GM12878 (cell line): ENCODE results near the gene CGB5. TPM values are rescaled to one million over a fixed set of nuclear protein-coding genes. Genes with fewer than 3 reads are reported as not detected.

Experiments
- ESRRA ChIP-seq: IDR thresholded peaks from 2 replicates; pipeline ENCODE4 v1.6.1; 2012; ENCODE audit warnings: mild to moderate bottlenecking, low read length, improper control_type of control experiment
- FOXK2 ChIP-seq: fragments of 450-650 bp; IDR thresholded peaks from 2 replicates; pipeline ENCODE4 v1.6.1; 2017; ENCODE audit warnings: mild to moderate bottlenecking, moderate library complexity
- KAT2A ChIP-seq: conservative IDR thresholded peaks from 2 replicates; pipeline ENCODE4 v1.6.1; 2011; ENCODE audit warnings: low read depth, low read length; ENCODE audit not compliant: control insufficient read depth
- MEF2B ChIP-seq: fragments of 450-650 bp; IDR thresholded peaks from 2 replicates; pipeline ENCODE4 v1.6.1; 2018; ENCODE audit warnings: mild to moderate bottlenecking, moderate library complexity; ENCODE audit not compliant: partially characterized antibody, poor library complexity, severe bottlenecking
- MTA2 ChIP-seq: fragments of 450-650 bp; IDR thresholded peaks from 2 replicates; pipeline ENCODE4 v1.6.1; 2016; ENCODE audit warnings: low read depth, mild to moderate bottlenecking, moderate library complexity
- RAD21 ChIP-seq: IDR thresholded peaks from 2 replicates; pipeline ENCODE4 v1.6.1; 2011; ENCODE audit warnings: mild to moderate bottlenecking, low read depth, low read length, moderate library complexity; ENCODE audit not compliant: insufficient read depth
- RBBP5 ChIP-seq: fragments of 200-600 bp; sonication (generic); conservative IDR thresholded peaks from 2 replicates; pipeline ENCODE4 v1.6.1; 2016
- RUNX3 ChIP-seq: IDR thresholded peaks from 2 replicates; pipeline ENCODE4 v1.6.1; 2012; ENCODE audit warnings: low read length, inconsistent platforms
- SUPT20H ChIP-seq: IDR thresholded peaks from 2 replicates; pipeline ENCODE4 v1.6.1; 2011; ENCODE audit warnings: low read depth, mild to moderate bottlenecking, low read length, moderate library complexity, borderline replicate concordance; ENCODE audit not compliant: control insufficient read depth
- TCF7 ChIP-seq: IDR thresholded peaks from 2 replicates; pipeline ENCODE4 v1.6.1; 2014; ENCODE audit warnings: antibody characterized with exemption, borderline replicate concordance
- ZNF217 ChIP-seq: fragments of 450-650 bp; IDR thresholded peaks from 2 replicates; pipeline ENCODE4 v1.6.1; 2017; ENCODE audit warnings: antibody characterized with exemption, mild to moderate bottlenecking
- ZNF24 ChIP-seq: fragments of 450-650 bp; IDR thresholded peaks from 2 replicates; pipeline ENCODE4 v1.6.1; 2017; ENCODE audit warnings: antibody characterized with exemption, mild to moderate bottlenecking
- ZNF384 ChIP-seq: IDR thresholded peaks from 2 replicates; pipeline ENCODE4 v1.6.1; 2012; ENCODE audit warnings: low read depth, mild to moderate bottlenecking, low read length, improper control_type of control experiment, borderline replicate concordance
- polyA plus RNA-seq, 11 experiments: library from polyadenylated mRNA; depleted of rRNA in 4 of 11; unstranded in 6 of 11; stranded (reverse) in 5 of 11; fragments of >200 nt; fragmentation: Nextera tagmentation in 4 of 11; fragmentation: Illumina TruSeq in 1 of 11; extraction: Ambion mirVana in 4 of 11; extraction: Trizol in 1 of 11; gene quantifications; 1 replicate in 1 of 11; 2 replicates in 10 of 11; pipeline versions ENCODE4 v1.2.1 to v1.2.3, GENCODE V29; 2011 to 2016; ENCODE audit warnings: inconsistent platforms in 2 of 11, missing spikeins in 2 of 11, low read depth in 1 of 11
- total RNA-seq, 4 experiments: library from RNA; depleted of rRNA in 3 of 4; stranded (reverse); fragments of >200 nt in 3 of 4; fragmentation: Illumina TruSeq in 1 of 4; extraction: Trizol in 1 of 4; gene quantifications; 2 replicates each; pipeline versions ENCODE4 v1.2.1 to v1.2.3, GENCODE V29; 2013 to 2021
- TF ChIP-seq, protein P1 (sequence below): fragments of 450-650 bp; IDR thresholded peaks from 2 replicates; pipeline ENCODE4 v1.6.1; 2017; ENCODE audit warnings: antibody characterized with exemption, mild to moderate bottlenecking, moderate library complexity
- TF ChIP-seq, protein P2 (sequence below): fragments of 450-650 bp; formaldehyde crosslinking; IDR thresholded peaks from 2 replicates; pipeline ENCODE4 v1.5.0; 2022; ENCODE audit warnings: mild to moderate bottlenecking, missing genetic modification characterization
- TF ChIP-seq, protein P3 (sequence below): IDR thresholded peaks from 2 replicates; pipeline ENCODE4 v1.6.1; 2011; ENCODE audit warnings: borderline replicate concordance, low read depth, mild to moderate bottlenecking, moderate library complexity, mixed read lengths, low read length; ENCODE audit not compliant: insufficient read depth; ENCODE audit errors: extremely low read length
- TF ChIP-seq, protein P4 (sequence below), 3 experiments: IDR thresholded peaks in 2 of 3; conservative IDR thresholded peaks in 1 of 3; 2 replicates each; pipeline ENCODE4 v1.5.1; 2011; ENCODE audit warnings: low read depth in 3 of 3, low read length in 3 of 3, mild to moderate bottlenecking in 3 of 3, control low read depth in 2 of 3, moderate library complexity in 2 of 3, inconsistent platforms in 1 of 3, mixed read lengths in 1 of 3; ENCODE audit not compliant: control insufficient read depth in 2 of 3, insufficient read depth in 1 of 3; ENCODE audit errors: extremely low read depth in 1 of 3
- TF ChIP-seq, protein P5 (sequence below): IDR thresholded peaks from 2 replicates; pipeline ENCODE4 v1.6.1; 2012; ENCODE audit warnings: low read depth, low read length, improper control_type of control experiment

CGB5 gene
- total and polyA plus RNA-seq, 10 of the 15 experiments (the other 5 are each of a cell fraction or from before 2014, with no cell fraction given): not detected

DNA sequence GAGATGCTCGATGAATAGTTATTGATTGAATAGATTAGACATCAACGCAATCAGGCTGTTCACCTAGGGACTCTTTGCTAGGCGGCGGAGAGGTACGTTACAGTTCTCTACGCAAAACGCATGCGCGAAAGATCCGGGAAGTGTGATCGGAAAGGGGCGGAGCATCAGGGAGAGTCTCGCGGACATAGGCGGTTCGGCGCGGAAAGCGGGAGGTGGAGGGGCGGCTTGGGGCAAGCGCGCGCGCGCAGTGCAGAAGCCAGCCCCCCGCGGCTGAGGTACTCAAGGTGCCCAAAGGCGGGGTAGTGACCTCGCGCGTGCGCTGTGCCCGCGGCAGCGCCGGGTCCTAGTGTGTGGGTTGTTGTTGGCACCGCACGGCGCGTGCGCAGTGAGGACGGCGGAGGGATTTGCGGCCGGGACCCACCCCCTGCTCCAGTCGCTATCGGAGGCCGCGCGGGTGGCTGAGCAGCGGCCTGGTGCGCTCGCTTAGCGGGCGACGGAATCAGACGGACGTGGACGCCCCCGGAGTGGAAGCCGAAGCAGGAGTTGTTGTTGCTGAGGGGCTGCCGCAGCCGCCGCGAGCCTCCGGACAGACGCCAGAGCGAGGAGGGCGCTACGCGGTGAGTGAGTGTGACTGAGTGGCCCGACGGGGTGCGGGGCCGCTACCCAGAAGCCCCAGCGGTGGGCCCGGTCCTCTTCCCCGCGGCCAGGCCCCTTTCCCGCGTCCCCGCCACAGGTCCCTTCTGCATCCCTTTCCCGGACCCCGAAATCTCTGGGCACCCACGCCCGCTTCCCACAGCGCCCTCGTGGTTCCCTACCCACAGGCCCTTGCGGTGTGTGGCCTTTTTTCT, 41.6 kb downstream of the CGB5 start, which contains the start of gene SNRNP70 (continued):
- TF ChIP-seq RUNX3 (peak; percentile 80), MEF2B (peak; percentile 24), ESRRA (peak; percentile 79; the same call in 1 of the 2 replicates), RBBP5 (no peak), KAT2A (no peak), ZNF384 (no peak), MTA2 (peak; percentile 33), ZNF24 (no peak), FOXK2 (peak; percentile 39; the same call in 1 of the 2 replicates), RAD21 (no peak), SUPT20H (no peak), ZNF217 (0 out of 2 replicates have a peak, but pooled peaks have one; percentile 44), TCF7 (no peak)
- TF ChIP-seq, protein P1, sequence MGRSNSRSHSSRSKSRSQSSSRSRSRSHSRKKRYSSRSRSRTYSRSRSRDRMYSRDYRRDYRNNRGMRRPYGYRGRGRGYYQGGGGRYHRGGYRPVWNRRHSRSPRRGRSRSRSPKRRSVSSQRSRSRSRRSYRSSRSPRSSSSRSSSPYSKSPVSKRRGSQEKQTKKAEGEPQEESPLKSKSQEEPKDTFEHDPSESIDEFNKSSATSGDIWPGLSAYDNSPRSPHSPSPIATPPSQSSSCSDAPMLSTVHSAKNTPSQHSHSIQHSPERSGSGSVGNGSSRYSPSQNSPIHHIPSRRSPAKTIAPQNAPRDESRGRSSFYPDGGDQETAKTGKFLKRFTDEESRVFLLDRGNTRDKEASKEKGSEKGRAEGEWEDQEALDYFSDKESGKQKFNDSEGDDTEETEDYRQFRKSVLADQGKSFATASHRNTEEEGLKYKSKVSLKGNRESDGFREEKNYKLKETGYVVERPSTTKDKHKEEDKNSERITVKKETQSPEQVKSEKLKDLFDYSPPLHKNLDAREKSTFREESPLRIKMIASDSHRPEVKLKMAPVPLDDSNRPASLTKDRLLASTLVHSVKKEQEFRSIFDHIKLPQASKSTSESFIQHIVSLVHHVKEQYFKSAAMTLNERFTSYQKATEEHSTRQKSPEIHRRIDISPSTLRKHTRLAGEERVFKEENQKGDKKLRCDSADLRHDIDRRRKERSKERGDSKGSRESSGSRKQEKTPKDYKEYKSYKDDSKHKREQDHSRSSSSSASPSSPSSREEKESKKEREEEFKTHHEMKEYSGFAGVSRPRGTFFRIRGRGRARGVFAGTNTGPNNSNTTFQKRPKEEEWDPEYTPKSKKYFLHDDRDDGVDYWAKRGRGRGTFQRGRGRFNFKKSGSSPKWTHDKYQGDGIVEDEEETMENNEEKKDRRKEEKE: no peak; the same call in 1 of the 2 replicates
- TF ChIP-seq, protein P2, sequence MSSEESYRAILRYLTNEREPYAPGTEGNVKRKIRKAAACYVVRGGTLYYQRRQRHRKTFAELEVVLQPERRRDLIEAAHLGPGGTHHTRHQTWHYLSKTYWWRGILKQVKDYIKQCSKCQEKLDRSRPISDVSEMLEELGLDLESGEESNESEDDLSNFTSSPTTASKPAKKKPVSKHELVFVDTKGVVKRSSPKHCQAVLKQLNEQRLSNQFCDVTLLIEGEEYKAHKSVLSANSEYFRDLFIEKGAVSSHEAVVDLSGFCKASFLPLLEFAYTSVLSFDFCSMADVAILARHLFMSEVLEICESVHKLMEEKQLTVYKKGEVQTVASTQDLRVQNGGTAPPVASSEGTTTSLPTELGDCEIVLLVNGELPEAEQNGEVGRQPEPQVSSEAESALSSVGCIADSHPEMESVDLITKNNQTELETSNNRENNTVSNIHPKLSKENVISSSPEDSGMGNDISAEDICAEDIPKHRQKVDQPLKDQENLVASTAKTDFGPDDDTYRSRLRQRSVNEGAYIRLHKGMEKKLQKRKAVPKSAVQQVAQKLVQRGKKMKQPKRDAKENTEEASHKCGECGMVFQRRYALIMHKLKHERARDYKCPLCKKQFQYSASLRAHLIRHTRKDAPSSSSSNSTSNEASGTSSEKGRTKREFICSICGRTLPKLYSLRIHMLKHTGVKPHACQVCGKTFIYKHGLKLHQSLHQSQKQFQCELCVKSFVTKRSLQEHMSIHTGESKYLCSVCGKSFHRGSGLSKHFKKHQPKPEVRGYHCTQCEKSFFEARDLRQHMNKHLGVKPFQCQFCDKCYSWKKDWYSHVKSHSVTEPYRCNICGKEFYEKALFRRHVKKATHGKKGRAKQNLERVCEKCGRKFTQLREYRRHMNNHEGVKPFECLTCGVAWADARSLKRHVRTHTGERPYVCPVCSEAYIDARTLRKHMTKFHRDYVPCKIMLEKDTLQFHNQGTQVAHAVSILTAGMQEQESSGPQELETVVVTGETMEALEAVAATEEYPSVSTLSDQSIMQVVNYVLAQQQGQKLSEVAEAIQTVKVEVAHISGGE (CRISPR knock-in tag): no peak
- TF ChIP-seq, protein P3, sequence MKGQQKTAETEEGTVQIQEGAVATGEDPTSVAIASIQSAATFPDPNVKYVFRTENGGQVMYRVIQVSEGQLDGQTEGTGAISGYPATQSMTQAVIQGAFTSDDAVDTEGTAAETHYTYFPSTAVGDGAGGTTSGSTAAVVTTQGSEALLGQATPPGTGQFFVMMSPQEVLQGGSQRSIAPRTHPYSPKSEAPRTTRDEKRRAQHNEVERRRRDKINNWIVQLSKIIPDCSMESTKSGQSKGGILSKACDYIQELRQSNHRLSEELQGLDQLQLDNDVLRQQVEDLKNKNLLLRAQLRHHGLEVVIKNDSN: no peak
- TF ChIP-seq, protein P4, sequence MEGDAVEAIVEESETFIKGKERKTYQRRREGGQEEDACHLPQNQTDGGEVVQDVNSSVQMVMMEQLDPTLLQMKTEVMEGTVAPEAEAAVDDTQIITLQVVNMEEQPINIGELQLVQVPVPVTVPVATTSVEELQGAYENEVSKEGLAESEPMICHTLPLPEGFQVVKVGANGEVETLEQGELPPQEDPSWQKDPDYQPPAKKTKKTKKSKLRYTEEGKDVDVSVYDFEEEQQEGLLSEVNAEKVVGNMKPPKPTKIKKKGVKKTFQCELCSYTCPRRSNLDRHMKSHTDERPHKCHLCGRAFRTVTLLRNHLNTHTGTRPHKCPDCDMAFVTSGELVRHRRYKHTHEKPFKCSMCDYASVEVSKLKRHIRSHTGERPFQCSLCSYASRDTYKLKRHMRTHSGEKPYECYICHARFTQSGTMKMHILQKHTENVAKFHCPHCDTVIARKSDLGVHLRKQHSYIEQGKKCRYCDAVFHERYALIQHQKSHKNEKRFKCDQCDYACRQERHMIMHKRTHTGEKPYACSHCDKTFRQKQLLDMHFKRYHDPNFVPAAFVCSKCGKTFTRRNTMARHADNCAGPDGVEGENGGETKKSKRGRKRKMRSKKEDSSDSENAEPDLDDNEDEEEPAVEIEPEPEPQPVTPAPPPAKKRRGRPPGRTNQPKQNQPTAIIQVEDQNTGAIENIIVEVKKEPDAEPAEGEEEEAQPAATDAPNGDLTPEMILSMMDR (IDR thresholded peaks at IDR 0.05 in 2 of 3, conservative IDR thresholded peaks at IDR 0.05 in 1 of 3; ENCODE audit: control insufficient read depth in 2 of 3, extremely low read depth in 1 of 3, insufficient read depth in 1 of 3, low read depth in 3 of 3, low read length in 3 of 3): no peak
- TF ChIP-seq, protein P5, sequence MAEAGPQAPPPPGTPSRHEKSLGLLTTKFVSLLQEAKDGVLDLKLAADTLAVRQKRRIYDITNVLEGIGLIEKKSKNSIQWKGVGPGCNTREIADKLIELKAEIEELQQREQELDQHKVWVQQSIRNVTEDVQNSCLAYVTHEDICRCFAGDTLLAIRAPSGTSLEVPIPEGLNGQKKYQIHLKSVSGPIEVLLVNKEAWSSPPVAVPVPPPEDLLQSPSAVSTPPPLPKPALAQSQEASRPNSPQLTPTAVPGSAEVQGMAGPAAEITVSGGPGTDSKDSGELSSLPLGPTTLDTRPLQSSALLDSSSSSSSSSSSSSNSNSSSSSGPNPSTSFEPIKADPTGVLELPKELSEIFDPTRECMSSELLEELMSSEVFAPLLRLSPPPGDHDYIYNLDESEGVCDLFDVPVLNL: peak; percentile 58
